ENCODE results near the gene XIRP1. TPM values are rescaled to one million over a fixed set of nuclear protein-coding genes. Genes with fewer than 3 reads are reported as not detected.
"Not testable (repeated sequence)": the region's sequence is repeated elsewhere in the genome, so short reads cannot be mapped to it uniquely, and the experiment has no call there.

The XIRP1 gene
- total RNA-seq, 4 donors from 2014 or later = 0.06 to 0.07 TPM; not detected in 2

DNA sequence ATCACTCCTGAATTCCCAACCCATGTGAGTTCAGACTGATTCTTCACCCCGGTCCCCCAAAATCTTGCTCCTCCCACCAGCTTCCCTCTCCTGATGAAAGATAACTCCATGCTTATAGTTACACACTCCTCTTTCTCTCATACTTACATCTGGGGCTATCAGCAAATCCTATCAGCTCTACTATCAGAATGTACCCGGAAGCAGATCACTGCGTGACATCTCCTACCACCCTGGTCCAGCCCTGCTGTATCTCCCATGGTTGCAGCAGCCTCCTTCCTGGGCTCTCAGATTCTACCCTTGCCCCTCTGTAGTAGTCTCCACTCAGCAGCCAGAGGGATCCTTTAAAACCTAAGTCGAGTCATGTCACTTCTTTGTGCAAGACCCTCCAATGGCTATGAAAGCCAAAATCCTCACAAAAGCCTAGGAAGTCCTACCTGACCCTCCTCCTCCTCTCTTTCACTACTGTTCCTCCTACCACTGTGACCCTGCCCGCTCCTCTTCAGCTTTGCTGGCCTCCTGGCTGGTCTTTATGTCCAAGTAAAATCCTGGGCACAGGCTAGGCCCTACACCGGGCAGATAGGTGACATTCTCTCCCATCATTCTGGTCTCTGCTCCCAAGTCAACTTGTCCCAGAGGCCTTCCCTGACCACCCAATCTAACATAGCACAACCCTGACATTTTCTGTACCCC is 16.2 kb downstream of the XIRP1 start:
- DNase-seq = no peak
- TF ChIP-seq, protein P1, sequence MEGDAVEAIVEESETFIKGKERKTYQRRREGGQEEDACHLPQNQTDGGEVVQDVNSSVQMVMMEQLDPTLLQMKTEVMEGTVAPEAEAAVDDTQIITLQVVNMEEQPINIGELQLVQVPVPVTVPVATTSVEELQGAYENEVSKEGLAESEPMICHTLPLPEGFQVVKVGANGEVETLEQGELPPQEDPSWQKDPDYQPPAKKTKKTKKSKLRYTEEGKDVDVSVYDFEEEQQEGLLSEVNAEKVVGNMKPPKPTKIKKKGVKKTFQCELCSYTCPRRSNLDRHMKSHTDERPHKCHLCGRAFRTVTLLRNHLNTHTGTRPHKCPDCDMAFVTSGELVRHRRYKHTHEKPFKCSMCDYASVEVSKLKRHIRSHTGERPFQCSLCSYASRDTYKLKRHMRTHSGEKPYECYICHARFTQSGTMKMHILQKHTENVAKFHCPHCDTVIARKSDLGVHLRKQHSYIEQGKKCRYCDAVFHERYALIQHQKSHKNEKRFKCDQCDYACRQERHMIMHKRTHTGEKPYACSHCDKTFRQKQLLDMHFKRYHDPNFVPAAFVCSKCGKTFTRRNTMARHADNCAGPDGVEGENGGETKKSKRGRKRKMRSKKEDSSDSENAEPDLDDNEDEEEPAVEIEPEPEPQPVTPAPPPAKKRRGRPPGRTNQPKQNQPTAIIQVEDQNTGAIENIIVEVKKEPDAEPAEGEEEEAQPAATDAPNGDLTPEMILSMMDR (IDR thresholded peaks at IDR 0.05) = no peak
- no peak for TF ChIP-seq POLR2A (IDR thresholded peaks at IDR 0.05)
- Histone ChIP-seq H3K27ac (peak overlapping the region; percentile 84 to 92), H3K4me1 (peaks cover 0 to 6% of the 10 kb centered on the region in 2 donors), H3K4me3 (no peak overlapping the region), H3K9me3 (no peaks in the 10 kb centered on the region), H3K27me3 (no peaks in the 10 kb centered on the region), H3K36me3 (no peaks in the 10 kb centered on the region)
- intact Hi-C loops (cut with DNase I; ENCODE audit: low total_unique reads) = no loop called here

DNA sequence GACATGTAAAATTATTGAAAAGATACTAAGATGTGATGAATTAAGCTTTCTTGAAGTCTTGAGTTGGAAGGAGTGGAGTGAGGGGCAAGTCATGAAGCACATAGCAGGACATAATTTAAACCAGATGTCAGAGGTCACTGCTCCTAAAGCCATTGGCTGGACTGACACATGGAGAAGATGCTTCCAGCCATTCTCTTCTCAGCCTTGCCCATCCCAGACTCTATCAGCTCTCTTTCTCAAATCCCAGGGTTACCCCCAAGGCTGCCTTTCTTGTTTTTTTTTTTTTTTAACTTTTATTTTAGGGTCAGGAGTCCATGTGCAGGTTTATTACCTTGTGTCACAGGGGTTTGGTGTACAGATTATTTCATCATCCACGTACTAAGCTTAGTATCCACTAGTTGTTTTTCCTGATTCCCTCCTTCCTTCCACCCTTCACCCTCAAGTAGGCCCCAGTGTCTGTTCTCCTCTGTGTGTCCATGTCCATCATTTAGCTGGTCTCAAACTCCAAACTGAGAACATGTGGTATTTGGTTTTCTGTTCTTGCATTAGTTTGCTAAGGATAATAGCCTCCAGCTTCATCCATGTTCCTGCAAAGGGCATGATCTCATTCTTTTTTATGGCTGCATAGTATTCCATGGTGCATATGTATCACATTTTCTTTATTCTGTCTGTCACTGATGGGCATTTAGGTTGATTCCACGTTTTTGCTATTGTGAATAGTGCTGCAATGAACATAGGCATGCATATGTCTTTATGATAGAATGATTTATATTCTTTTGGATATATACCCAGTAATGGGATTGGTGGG is 18.9 kb downstream of the XIRP1 start:
- no peak overlapping the region for H3K27ac ChIP-seq
- no peaks in the 10 kb centered on the region for H3K27me3 ChIP-seq
- no peak overlapping the region for H3K4me3 ChIP-seq
- H3K36me3 ChIP-seq = no peaks in the 10 kb centered on the region
- intact Hi-C loops (cut with DNase I; ENCODE audit: low total_unique reads) = no loop called here
- DNase-seq = no peak
- TF ChIP-seq, protein P1 (IDR thresholded peaks at IDR 0.05) = no peak
- TF ChIP-seq POLR2A (IDR thresholded peaks at IDR 0.05) = no peak
- no peaks in the 10 kb centered on the region for H3K9me3 ChIP-seq
- peaks cover 0 to 6% of the 10 kb centered on the region in 2 donors for H3K4me1 ChIP-seq

DNA sequence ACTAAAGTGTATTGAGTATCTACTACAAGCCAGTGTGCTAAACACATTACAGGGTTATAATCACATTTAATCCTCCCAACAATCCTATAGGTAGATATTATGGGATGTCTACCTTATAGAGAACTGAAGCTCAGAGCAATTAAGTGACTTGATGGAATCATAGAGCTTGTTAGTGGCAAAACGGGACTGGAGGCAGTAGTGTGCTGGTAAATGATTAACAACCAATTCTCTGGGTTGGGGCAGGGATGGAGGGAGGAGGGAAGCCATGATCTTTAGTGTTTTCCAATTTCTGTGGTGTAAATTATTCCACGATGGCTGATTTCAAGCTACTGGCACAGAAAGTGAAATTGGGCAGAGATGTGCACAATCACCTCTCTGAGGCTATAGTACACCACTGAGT is 20.5 kb downstream of the XIRP1 start:
- H3K4me1 ChIP-seq = peaks cover 0 to 1% of the 10 kb centered on the region in 2 donors
- intact Hi-C loops (cut with DNase I; ENCODE audit: low total_unique reads) = no loop called here
- H3K36me3 ChIP-seq = no peaks in the 10 kb centered on the region
- TF ChIP-seq POLR2A (IDR thresholded peaks at IDR 0.05) = no peak
- TF ChIP-seq, protein P1 (IDR thresholded peaks at IDR 0.05) = no peak
- no peak overlapping the region for H3K27ac ChIP-seq
- H3K4me3 ChIP-seq = no peak overlapping the region
- DNase-seq = no peak
- no peaks in the 10 kb centered on the region for H3K27me3 ChIP-seq
- H3K9me3 ChIP-seq = no peaks in the 10 kb centered on the region

DNA sequence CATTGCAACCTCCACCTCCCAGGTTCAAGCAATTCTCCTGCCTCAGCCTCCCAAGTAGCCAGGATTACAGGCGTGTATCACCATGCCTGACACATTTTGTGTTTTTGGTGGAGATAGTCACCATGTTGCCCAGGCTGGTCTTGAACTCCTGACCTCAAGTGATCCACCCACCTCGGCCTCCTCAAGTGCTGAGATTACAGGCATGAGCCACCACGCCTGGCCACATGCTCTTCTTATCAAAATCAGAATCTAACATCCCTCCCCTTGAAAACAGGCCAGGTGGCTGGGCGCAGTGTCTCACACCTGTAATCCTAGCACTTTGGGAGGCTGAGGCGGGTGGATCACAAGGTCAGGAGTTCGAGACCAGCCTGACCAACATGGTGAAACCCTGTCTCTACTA is 21.5 kb downstream of the XIRP1 start:
- intact Hi-C loops (cut with DNase I; ENCODE audit: low total_unique reads); H3K36me3 ChIP-seq; H3K27ac ChIP-seq: not testable (repeated sequence)

DNA sequence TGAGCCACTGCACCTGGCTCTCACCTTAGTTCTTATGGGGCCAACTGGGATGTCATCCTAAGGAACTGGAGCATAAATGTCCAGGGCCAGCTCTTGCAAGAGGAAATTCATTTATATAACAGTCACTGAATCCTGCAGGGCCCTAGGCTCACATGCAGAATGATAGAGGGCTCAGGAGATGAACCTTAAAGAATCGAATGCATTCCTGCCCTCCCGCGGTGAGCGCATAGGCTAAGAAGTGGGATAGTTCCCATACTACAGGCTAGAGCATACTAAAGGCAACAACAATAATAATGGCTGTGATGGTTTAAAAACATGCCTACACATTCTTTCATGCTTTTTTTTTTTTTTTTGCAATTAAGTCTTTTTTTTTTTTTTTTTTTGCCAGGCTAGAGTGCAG is 21.9 kb downstream of the XIRP1 start:
- DNase-seq = no peak
- Histone ChIP-seq H3K4me3 (no peak overlapping the region), H3K27ac (no peak overlapping the region), H3K4me1 (no peaks in the 10 kb centered on the region), H3K27me3 (no peaks in the 10 kb centered on the region), H3K36me3 (no peaks in the 10 kb centered on the region), H3K9me3 (no peaks in the 10 kb centered on the region)
- no peak for TF ChIP-seq POLR2A (IDR thresholded peaks at IDR 0.05)
- TF ChIP-seq, protein P1 (IDR thresholded peaks at IDR 0.05) = no peak
- intact Hi-C loops (cut with DNase I; ENCODE audit: low total_unique reads) = no loop called here

More for the DNA sequence above, 21.5 kb downstream of the XIRP1 start:
- H3K4me1 ChIP-seq, H3K4me3 ChIP-seq, DNase-seq, H3K27me3 ChIP-seq, H3K9me3 ChIP-seq: not testable (repeated sequence)

Data from uterus (tissue), 4 donors.